ENCODE measurements around the gene MRFAP1.

MRFAP1 gene

GRCh38 chr4:6605114-6605513 lies 35.4 kb upstream of the MRFAP1 start:
- ATAC-seq (ENCODE audit: low read depth) (no peak), DNase-seq (ENCODE audit: low spot score in 2 of 2) (no peak)
- no peaks in the 10 kb centered on the region for H3K27me3 Mint-ChIP-seq
- no peaks in the 10 kb centered on the region for H3K4me1 Mint-ChIP-seq
- H3K4me3 Mint-ChIP-seq: no peak overlapping the region
- peaks cover 69% of the 10 kb centered on the region for H3K36me3 Mint-ChIP-seq
- peaks cover 12% of the 10 kb centered on the region for H3K9me3 Mint-ChIP-seq
- H3K27ac Mint-ChIP-seq: no peak overlapping the region

- no peak overlapping the region for H3K4me3 Mint-ChIP-seq
- H3K4me1 Mint-ChIP-seq: no peaks in the 10 kb centered on the region
- H3K9me3 Mint-ChIP-seq: peaks cover 12% of the 10 kb centered on the region
- ATAC-seq (ENCODE audit: low read depth): no peak
- H3K27ac Mint-ChIP-seq: no peak overlapping the region
- no peak for DNase-seq (ENCODE audit: low spot score in 2 of 2)
- peaks cover 69% of the 10 kb centered on the region for H3K36me3 Mint-ChIP-seq
- no peaks in the 10 kb centered on the region for H3K27me3 Mint-ChIP-seq
These were observed 34.9 kb upstream of the MRFAP1 start for GRCh38 chr4:6605605-6606004.

GRCh38 chr4:6606465-6607235 lies 33.8 kb upstream of the MRFAP1 start:
- no peak overlapping the region for H3K27ac Mint-ChIP-seq
- ATAC-seq (ENCODE audit: low read depth): no peak
- peaks cover 67% of the 10 kb centered on the region for H3K36me3 Mint-ChIP-seq
- peaks cover 12% of the 10 kb centered on the region for H3K9me3 Mint-ChIP-seq
- DNase-seq (ENCODE audit: low spot score in 2 of 2): no peak
- H3K27me3 Mint-ChIP-seq: no peaks in the 10 kb centered on the region
- no peaks in the 10 kb centered on the region for H3K4me1 Mint-ChIP-seq
- no peak overlapping the region for H3K4me3 Mint-ChIP-seq

GRCh38 chr4:6607368-6608055 lies 33.0 kb upstream of the MRFAP1 start:
- Mint-ChIP-seq H3K4me3 (no peak overlapping the region), H3K4me1 (no peaks in the 10 kb centered on the region), H3K27me3 (no peaks in the 10 kb centered on the region), H3K27ac (no peak overlapping the region), H3K9me3 (peaks cover 12% of the 10 kb centered on the region), H3K36me3 (peaks cover 64% of the 10 kb centered on the region)
- DNase-seq (ENCODE audit: low spot score in 2 of 2): no peak
- ATAC-seq (ENCODE audit: low read depth): no peak

- no peak overlapping the region for H3K27ac Mint-ChIP-seq
- peaks cover 7% of the 10 kb centered on the region for H3K9me3 Mint-ChIP-seq
- no peak overlapping the region for H3K4me3 Mint-ChIP-seq
- ATAC-seq (ENCODE audit: low read depth) (no peak), DNase-seq (ENCODE audit: low spot score in 2 of 2) (no peak)
- H3K4me1 Mint-ChIP-seq: no peaks in the 10 kb centered on the region
- H3K36me3 Mint-ChIP-seq: peaks cover 60% of the 10 kb centered on the region
- no peaks in the 10 kb centered on the region for H3K27me3 Mint-ChIP-seq
These were observed 31.6 kb upstream of the MRFAP1 start for GRCh38 chr4:6608758-6609414.

GRCh38 chr4:6609415-6610079 lies 30.9 kb upstream of the MRFAP1 start:
- H3K27ac Mint-ChIP-seq: no peak overlapping the region
- H3K36me3 Mint-ChIP-seq: peaks cover 58% of the 10 kb centered on the region
- ATAC-seq (ENCODE audit: low read depth) (no peak), DNase-seq (ENCODE audit: low spot score in 2 of 2) (no peak)
- H3K4me3 Mint-ChIP-seq: no peak overlapping the region
- no peaks in the 10 kb centered on the region for H3K4me1 Mint-ChIP-seq
- no peaks in the 10 kb centered on the region for H3K27me3 Mint-ChIP-seq
- peaks cover 4% of the 10 kb centered on the region for H3K9me3 Mint-ChIP-seq

GRCh38 chr4:6610856-6611430 lies 29.5 kb upstream of the MRFAP1 start:
- DNase-seq (ENCODE audit: low spot score in 2 of 2): no peak
- no peak overlapping the region for H3K4me3 Mint-ChIP-seq
- no peak for ATAC-seq (ENCODE audit: low read depth)
- peaks cover 47% of the 10 kb centered on the region for H3K36me3 Mint-ChIP-seq
- no peaks in the 10 kb centered on the region for H3K27me3 Mint-ChIP-seq
- H3K27ac Mint-ChIP-seq: no peak overlapping the region
- no peaks in the 10 kb centered on the region for H3K4me1 Mint-ChIP-seq
- no peaks in the 10 kb centered on the region for H3K9me3 Mint-ChIP-seq

- no peak for DNase-seq (ENCODE audit: low spot score in 2 of 2)
- ATAC-seq (ENCODE audit: low read depth): no peak
- peaks cover 44% of the 10 kb centered on the region for H3K36me3 Mint-ChIP-seq
- H3K4me3 Mint-ChIP-seq: no peak overlapping the region
- H3K27ac Mint-ChIP-seq: peak overlapping the region; percentile 48
- H3K4me1 Mint-ChIP-seq: no peaks in the 10 kb centered on the region
- H3K27me3 Mint-ChIP-seq: no peaks in the 10 kb centered on the region
- H3K9me3 Mint-ChIP-seq: peaks cover 1% of the 10 kb centered on the region
These were observed 27.4 kb upstream of the MRFAP1 start for GRCh38 chr4:6612961-6613675.

- peak overlapping the region; percentile 48 for H3K27ac Mint-ChIP-seq
- no peak overlapping the region for H3K4me3 Mint-ChIP-seq
- no peaks in the 10 kb centered on the region for H3K27me3 Mint-ChIP-seq
- peaks cover 1% of the 10 kb centered on the region for H3K9me3 Mint-ChIP-seq
- H3K4me1 Mint-ChIP-seq: no peaks in the 10 kb centered on the region
- DNase-seq (ENCODE audit: low spot score in 2 of 2): no peak
- H3K36me3 Mint-ChIP-seq: peaks cover 44% of the 10 kb centered on the region
- no peak for ATAC-seq (ENCODE audit: low read depth)
These were observed 26.5 kb upstream of the MRFAP1 start for GRCh38 chr4:6613676-6614651.

GRCh38 chr4:6614701-6615230 lies 25.7 kb upstream of the MRFAP1 start:
- H3K9me3 Mint-ChIP-seq: peaks cover 1% of the 10 kb centered on the region
- no peaks in the 10 kb centered on the region for H3K4me1 Mint-ChIP-seq
- no peak overlapping the region for H3K4me3 Mint-ChIP-seq
- DNase-seq (ENCODE audit: low spot score in 2 of 2) (no peak), ATAC-seq (ENCODE audit: low read depth) (no peak)
- peaks cover 44% of the 10 kb centered on the region for H3K36me3 Mint-ChIP-seq
- H3K27me3 Mint-ChIP-seq: no peaks in the 10 kb centered on the region
- H3K27ac Mint-ChIP-seq: no peak overlapping the region

- Mint-ChIP-seq H3K27ac (no peak overlapping the region), H3K9me3 (peaks cover 1% of the 10 kb centered on the region), H3K36me3 (peaks cover 51% of the 10 kb centered on the region), H3K27me3 (no peaks in the 10 kb centered on the region), H3K4me1 (no peaks in the 10 kb centered on the region), H3K4me3 (no peak overlapping the region)
- no peak for DNase-seq (ENCODE audit: low spot score in 2 of 2)
- no peak for ATAC-seq (ENCODE audit: low read depth)
These were observed 24.1 kb upstream of the MRFAP1 start for GRCh38 chr4:6616087-6616995.
